Measurements from ENCODE around the gene ARPC1A.
A peak's percentile ranks its signal among the peaks of the same experiment; 100 is the strongest.

DNA sequence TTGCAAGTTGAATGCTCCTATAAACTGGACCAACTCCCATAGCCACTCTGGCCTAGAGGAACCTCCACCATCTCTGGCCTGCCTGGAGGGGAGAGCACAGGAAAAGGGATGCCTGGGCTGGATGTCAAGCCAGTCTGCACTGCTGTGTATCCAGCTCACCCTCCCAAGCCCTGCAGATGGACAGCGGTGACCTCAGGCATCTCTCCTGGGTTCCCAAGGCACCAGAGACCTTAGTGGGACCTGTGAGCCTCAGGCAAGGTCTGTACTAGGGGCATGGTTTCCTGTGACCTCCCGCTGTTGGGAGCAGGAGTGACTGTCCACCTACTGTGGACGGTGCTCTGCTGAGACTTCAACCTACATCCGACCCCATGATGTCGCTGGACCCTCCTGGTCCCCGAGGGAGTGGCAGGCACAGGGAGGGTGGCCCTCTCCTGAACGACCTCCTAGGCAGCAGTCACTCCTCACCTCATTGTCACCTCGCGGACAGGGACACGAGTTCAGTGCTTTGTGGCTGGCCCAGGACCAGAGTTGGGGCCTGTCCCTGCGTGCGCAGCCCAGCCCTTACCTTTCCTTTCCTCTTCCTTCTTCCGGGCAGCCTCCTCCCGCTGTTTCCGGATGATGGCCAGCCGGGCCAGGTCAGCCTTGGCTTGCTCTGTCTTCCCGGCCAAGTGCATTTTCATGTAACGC, 71.7 kb downstream of the ARPC1A start:
- TF ChIP-seq CTCF (IDR thresholded peaks at IDR 0.05): no peak
- peak; percentile 75 for TF ChIP-seq POLR2AphosphoS5 (IDR thresholded peaks at IDR 0.05; ENCODE audit: low read depth, low read length)
- TF ChIP-seq, protein P1, sequence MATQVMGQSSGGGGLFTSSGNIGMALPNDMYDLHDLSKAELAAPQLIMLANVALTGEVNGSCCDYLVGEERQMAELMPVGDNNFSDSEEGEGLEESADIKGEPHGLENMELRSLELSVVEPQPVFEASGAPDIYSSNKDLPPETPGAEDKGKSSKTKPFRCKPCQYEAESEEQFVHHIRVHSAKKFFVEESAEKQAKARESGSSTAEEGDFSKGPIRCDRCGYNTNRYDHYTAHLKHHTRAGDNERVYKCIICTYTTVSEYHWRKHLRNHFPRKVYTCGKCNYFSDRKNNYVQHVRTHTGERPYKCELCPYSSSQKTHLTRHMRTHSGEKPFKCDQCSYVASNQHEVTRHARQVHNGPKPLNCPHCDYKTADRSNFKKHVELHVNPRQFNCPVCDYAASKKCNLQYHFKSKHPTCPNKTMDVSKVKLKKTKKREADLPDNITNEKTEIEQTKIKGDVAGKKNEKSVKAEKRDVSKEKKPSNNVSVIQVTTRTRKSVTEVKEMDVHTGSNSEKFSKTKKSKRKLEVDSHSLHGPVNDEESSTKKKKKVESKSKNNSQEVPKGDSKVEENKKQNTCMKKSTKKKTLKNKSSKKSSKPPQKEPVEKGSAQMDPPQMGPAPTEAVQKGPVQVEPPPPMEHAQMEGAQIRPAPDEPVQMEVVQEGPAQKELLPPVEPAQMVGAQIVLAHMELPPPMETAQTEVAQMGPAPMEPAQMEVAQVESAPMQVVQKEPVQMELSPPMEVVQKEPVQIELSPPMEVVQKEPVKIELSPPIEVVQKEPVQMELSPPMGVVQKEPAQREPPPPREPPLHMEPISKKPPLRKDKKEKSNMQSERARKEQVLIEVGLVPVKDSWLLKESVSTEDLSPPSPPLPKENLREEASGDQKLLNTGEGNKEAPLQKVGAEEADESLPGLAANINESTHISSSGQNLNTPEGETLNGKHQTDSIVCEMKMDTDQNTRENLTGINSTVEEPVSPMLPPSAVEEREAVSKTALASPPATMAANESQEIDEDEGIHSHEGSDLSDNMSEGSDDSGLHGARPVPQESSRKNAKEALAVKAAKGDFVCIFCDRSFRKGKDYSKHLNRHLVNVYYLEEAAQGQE (IDR thresholded peaks at IDR 0.05; ENCODE audit: insufficient read depth in 1 of 2, low read depth in 2 of 2, low read length in 1 of 2): no peak
